HUES64 (cell line): ENCODE results near the gene TM7SF3.

Experiments
- H3K27ac ChIP-seq: 2 replicates; pipeline ENCODE4 v1.7.0; 2013; ENCODE audit warnings: low read depth, low read length, inconsistent platforms
- H3K27me3 ChIP-seq: 2 replicates; pipeline ENCODE4 v1.6.1; 2013; ENCODE audit warnings: mild to moderate bottlenecking, low read length; ENCODE audit not compliant: insufficient read depth
- H3K36me3 ChIP-seq: 2 replicates; pipeline ENCODE4 v1.6.1; 2013; ENCODE audit warnings: mild to moderate bottlenecking, low read length; ENCODE audit not compliant: insufficient read depth
- H3K4me1 ChIP-seq: 2 replicates; pipeline ENCODE4 v1.6.1; 2013; ENCODE audit warnings: mild to moderate bottlenecking, low read length, moderate library complexity; ENCODE audit not compliant: insufficient read depth
- H3K4me3 ChIP-seq: 2 replicates; pipeline ENCODE4 v1.5.1; 2013; ENCODE audit warnings: mild to moderate bottlenecking, low read length, moderate library complexity
- H3K9ac ChIP-seq: 2 replicates; pipeline ENCODE4 v1.6.1; 2013; ENCODE audit warnings: mild to moderate bottlenecking, low read depth, low read length
- H3K9me3 ChIP-seq: 2 replicates; pipeline ENCODE4 v1.6.1; 2013; ENCODE audit warnings: low read depth, low read length; ENCODE audit not compliant: insufficient read depth
- WGBS: fragments of 150-250, 120-280 bp; methylation state at CpG from one replicate; pipeline ENCODE4 v1.1.7; 2013; ENCODE audit warnings: missing lambda C conversion rate; 5-methylcytosine and 5-hydroxymethylcytosine counted together

The TM7SF3 gene

GRCh38 chr12:26939192-26939832 is 74.9 kb downstream of the TM7SF3 start:
- peaks cover 18% of the 10 kb centered on the region for H3K4me1 ChIP-seq
- 47% methylated on average over 9 of the region's 9 CpGs for WGBS
- peak overlapping the region; percentile 98 for H3K9ac ChIP-seq
- H3K9me3 ChIP-seq = no peaks in the 10 kb centered on the region
- H3K36me3 ChIP-seq = peaks cover 9% of the 10 kb centered on the region; the same call in 1 of the 2 replicates
- no peak overlapping the region for H3K27ac ChIP-seq
- peak overlapping the region; percentile 84 for H3K4me3 ChIP-seq
- H3K27me3 ChIP-seq = no peaks in the 10 kb centered on the region

- no peaks in the 10 kb centered on the region for H3K9me3 ChIP-seq
- peak overlapping the region; percentile 84 for H3K4me3 ChIP-seq
- no peaks in the 10 kb centered on the region for H3K27me3 ChIP-seq
- H3K36me3 ChIP-seq = peaks cover 15% of the 10 kb centered on the region; the same call in 1 of the 2 replicates
- H3K4me1 ChIP-seq = peaks cover 18% of the 10 kb centered on the region
- WGBS = under 1% methylated on average over 28 of the region's 28 CpGs
- peak overlapping the region; percentile 91 for H3K27ac ChIP-seq
- peak overlapping the region; percentile 98 for H3K9ac ChIP-seq
Measured at GRCh38 chr12:26938701-26939062, 75.5 kb downstream of the TM7SF3 start.

- H3K27me3 ChIP-seq = no peaks in the 10 kb centered on the region
- under 1% methylated on average over 69 of the region's 69 CpGs for WGBS
- peaks cover 20% of the 10 kb centered on the region for H3K36me3 ChIP-seq
- H3K4me3 ChIP-seq = peak within 1 kb of the TSS; percentile 84
- no peaks in the 10 kb centered on the region for H3K9me3 ChIP-seq
- H3K27ac ChIP-seq = peak within 1 kb of the TSS; percentile 91
- peak within 1 kb of the TSS; percentile 98 for H3K9ac ChIP-seq
- H3K4me1 ChIP-seq = peaks cover 18% of the 10 kb centered on the region
Measured at GRCh38 chr12:26937863-26938700, 76.1 kb downstream of the TM7SF3 start, which contains the start of the genes FGFR1OP2 and INTS13. Gene FGFR1OP2 (plus strand): TSS chr12:26938470. CDS start chr12:26954159, 15,689 bp downstream. Gene INTS13 (minus strand): TSS chr12:26937981. CDS start chr12:26936803, 1,178 bp downstream.

- under 1% methylated on average over 10 of the region's 10 CpGs for WGBS
- H3K36me3 ChIP-seq = peaks cover 26% of the 10 kb centered on the region
- peak overlapping the region; percentile 91 for H3K27ac ChIP-seq
- H3K9me3 ChIP-seq = no peaks in the 10 kb centered on the region
- H3K9ac ChIP-seq = peak overlapping the region; percentile 98
- H3K4me1 ChIP-seq = peaks cover 18% of the 10 kb centered on the region
- no peaks in the 10 kb centered on the region for H3K27me3 ChIP-seq
- H3K4me3 ChIP-seq = peak overlapping the region; percentile 84
Measured at GRCh38 chr12:26937443-26937862, 76.7 kb downstream of the TM7SF3 start.

GRCh38 chr12:26936559-26937442 is 77.4 kb downstream of the TM7SF3 start:
- 39% methylated on average over 8 of the region's 8 CpGs for whole genome bisulfite sequencing
- peaks cover 32% of the 10 kb centered on the region for H3K36me3 ChIP-seq
- H3K4me3 ChIP-seq = peak overlapping the region; percentile 84
- H3K27ac ChIP-seq = no peak overlapping the region
- H3K9ac ChIP-seq = peak overlapping the region; percentile 98
- peaks cover 18% of the 10 kb centered on the region for H3K4me1 ChIP-seq
- H3K27me3 ChIP-seq = no peaks in the 10 kb centered on the region
- no peaks in the 10 kb centered on the region for H3K9me3 ChIP-seq

- Histone ChIP-seq H3K9me3 (no peaks in the 10 kb centered on the region), H3K36me3 (peaks cover 39% of the 10 kb centered on the region), H3K9ac (no peak overlapping the region), H3K4me1 (peaks cover 18% of the 10 kb centered on the region), H3K27ac (no peak overlapping the region), H3K27me3 (no peaks in the 10 kb centered on the region), H3K4me3 (peak overlapping the region; percentile 84; the same call in 1 of the 2 replicates)
- 92% methylated on average over 6 of the region's 7 CpGs for WGBS
Measured at GRCh38 chr12:26935636-26936378, 78.4 kb downstream of the TM7SF3 start.

GRCh38 chr12:26929590-26929989 is 84.6 kb downstream of the TM7SF3 start:
- no peak overlapping the region for H3K27ac ChIP-seq
- peaks cover 90% of the 10 kb centered on the region for H3K36me3 ChIP-seq
- no peaks in the 10 kb centered on the region for H3K4me1 ChIP-seq
- no peaks in the 10 kb centered on the region for H3K9me3 ChIP-seq
- 95% methylated on average over 1 of the region's 2 CpGs for WGBS
- no peak overlapping the region for H3K4me3 ChIP-seq
- no peaks in the 10 kb centered on the region for H3K27me3 ChIP-seq
- H3K9ac ChIP-seq = no peak overlapping the region

- no peak overlapping the region for H3K4me3 ChIP-seq
- no peaks in the 10 kb centered on the region for H3K4me1 ChIP-seq
- no peak overlapping the region for H3K9ac ChIP-seq
- H3K9me3 ChIP-seq = no peaks in the 10 kb centered on the region
- no peak overlapping the region for H3K27ac ChIP-seq
- 94% methylated on average over 5 of the region's 5 CpGs for WGBS
- peaks cover 90% of the 10 kb centered on the region for H3K36me3 ChIP-seq
- no peaks in the 10 kb centered on the region for H3K27me3 ChIP-seq
Measured at GRCh38 chr12:26928661-26929060, 85.5 kb downstream of the TM7SF3 start.
